Activated T-helper 17 cell treated with anti-CD3 and anti-CD28 coated beads, Interleukin-2, amount 50 U/mL, for 72 hours (primary cell): Measurements from ENCODE around the gene PRKCE. TPM values are rescaled to one million over a fixed set of nuclear protein-coding genes. Genes with fewer than 3 reads are reported as not detected.

ENCODE experiments used
- ATAC-seq: fragments of 150-1000 bp; cut with Tn5 transposase; replicated peaks from 2 replicates; pipeline ENCODE4 v1.10.0; 2021; ENCODE audit warnings: mild to moderate bottlenecking, moderate library complexity
- H3K27ac Mint-ChIP-seq: one replicate; pipeline ENCODE4 v1.8.0; 2022; ENCODE audit warnings: mixed read lengths
- H3K27me3 Mint-ChIP-seq: one replicate; pipeline ENCODE4 v1.8.0; 2022; ENCODE audit warnings: mixed read lengths
- H3K36me3 Mint-ChIP-seq: one replicate; pipeline ENCODE4 v1.8.0; 2022; ENCODE audit warnings: low read depth, mild to moderate bottlenecking, mixed read lengths
- H3K4me1 Mint-ChIP-seq: one replicate; pipeline ENCODE4 v1.8.0; 2022; ENCODE audit warnings: mixed read lengths
- H3K4me3 Mint-ChIP-seq: one replicate; pipeline ENCODE4 v1.8.0; 2022; ENCODE audit warnings: mild to moderate bottlenecking, mixed read lengths
- H3K9me3 Mint-ChIP-seq: one replicate; pipeline ENCODE4 v1.8.0; 2022; ENCODE audit warnings: mixed read lengths
- total RNA-seq, 2 donors: library from RNA; stranded (reverse); gene quantifications; one replicate each; pipeline ENCODE4 v1.2.3, GENCODE V29; 2022

The PRKCE gene
- total RNA-seq, 2 donors from 2014 or later = 15.9 to 16.6 TPM

DNA sequence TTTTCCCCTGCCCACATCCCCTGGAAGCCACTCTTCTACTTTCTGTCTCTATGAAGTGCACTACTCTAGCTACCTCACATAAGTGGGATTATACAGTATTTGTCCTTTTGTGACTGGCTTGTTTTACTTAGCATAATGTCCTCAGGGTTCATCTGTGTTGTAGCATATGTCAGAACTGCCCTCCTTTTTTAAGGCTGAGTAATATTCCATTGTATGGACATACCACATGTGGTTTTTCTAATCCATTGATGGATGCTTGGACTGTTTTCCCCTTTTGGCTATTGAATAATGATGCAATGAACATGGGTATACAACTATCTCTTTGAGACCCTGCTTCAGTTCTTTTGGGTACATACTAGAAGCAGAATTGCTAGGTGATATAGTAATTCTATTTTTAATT, 95.9 kb downstream of the PRKCE start:
- ATAC-seq = no peak
- Mint-ChIP-seq H3K9me3 (peaks cover 5% of the 10 kb centered on the region), H3K4me1 (peaks cover 14% of the 10 kb centered on the region), H3K27ac (no peak overlapping the region), H3K36me3 (no peaks in the 10 kb centered on the region), H3K4me3 (no peak overlapping the region), H3K27me3 (no peaks in the 10 kb centered on the region)

DNA sequence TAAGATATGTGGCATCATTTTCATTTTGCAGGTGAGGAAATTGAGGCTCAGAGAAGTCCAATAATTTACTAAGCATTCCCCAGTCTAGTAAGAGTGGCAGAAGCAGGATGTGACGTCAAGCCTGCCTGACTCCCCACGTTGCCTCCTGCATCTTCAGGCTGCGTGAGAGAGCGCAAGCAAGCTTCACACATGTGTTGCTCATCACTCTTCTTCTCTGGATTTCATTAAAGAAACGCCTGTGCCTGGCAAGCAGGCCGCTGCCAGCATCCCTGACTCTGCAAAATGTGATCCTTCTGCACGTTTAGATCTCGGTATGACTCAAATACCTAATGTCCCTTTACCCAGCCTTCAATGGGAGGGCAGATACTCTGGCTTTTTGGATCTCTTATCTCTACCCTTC, 96.8 kb downstream of the PRKCE start:
- peaks cover 14% of the 10 kb centered on the region for H3K4me1 Mint-ChIP-seq
- ATAC-seq = peak; percentile 44
- H3K9me3 Mint-ChIP-seq = peaks cover 5% of the 10 kb centered on the region
- H3K27me3 Mint-ChIP-seq = no peaks in the 10 kb centered on the region
- no peak overlapping the region for H3K27ac Mint-ChIP-seq
- H3K36me3 Mint-ChIP-seq = no peaks in the 10 kb centered on the region
- H3K4me3 Mint-ChIP-seq = no peak overlapping the region

DNA sequence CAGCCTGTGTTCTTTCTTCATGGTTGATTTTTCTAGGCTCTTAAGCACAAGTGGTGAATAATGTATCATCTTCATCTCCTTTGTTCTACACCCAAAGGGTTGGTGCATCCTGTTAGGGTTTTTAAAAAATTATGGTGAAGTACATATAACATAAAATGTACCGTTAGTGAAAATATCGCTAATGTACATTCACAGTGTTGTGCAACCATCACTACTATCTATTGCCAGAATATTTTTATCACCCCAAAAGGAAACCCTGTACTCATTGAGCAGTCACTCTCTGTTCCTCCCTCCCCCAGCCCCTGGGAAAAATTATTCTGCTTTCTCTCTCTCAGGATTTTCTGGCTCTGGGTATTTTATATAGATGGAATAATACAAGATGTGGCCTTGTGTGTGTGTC, 98.5 kb downstream of the PRKCE start:
- Mint-ChIP-seq H3K4me1 (peaks cover 14% of the 10 kb centered on the region), H3K27me3 (no peaks in the 10 kb centered on the region), H3K4me3 (peak overlapping the region; percentile 29), H3K9me3 (peaks cover 5% of the 10 kb centered on the region), H3K27ac (peak overlapping the region; percentile 87), H3K36me3 (no peaks in the 10 kb centered on the region)
- ATAC-seq = no peak

DNA sequence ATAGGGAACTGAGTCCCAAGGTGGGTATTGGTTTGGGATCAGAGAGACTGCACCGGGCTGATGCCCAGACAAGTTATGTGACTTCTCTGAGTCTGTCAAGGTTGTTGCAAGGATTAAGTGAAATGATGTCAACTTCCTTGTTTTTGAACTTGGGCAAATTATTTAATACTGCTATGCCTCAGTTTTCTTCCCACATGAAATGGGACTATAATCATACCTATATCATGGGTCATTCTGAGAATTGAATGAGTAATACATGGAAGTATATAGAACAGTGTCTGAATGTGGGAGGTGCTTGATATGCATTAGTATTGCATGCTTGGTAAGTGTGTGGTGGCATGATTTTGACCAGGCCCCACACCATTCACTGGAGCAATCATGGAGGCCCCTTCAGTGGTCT, 99.0 kb downstream of the PRKCE start:
- no peaks in the 10 kb centered on the region for H3K27me3 Mint-ChIP-seq
- H3K36me3 Mint-ChIP-seq = no peaks in the 10 kb centered on the region
- H3K4me1 Mint-ChIP-seq = peaks cover 14% of the 10 kb centered on the region
- H3K27ac Mint-ChIP-seq = peak overlapping the region; percentile 87
- H3K9me3 Mint-ChIP-seq = peaks cover 5% of the 10 kb centered on the region
- peak; percentile 91 for ATAC-seq
- H3K4me3 Mint-ChIP-seq = peak overlapping the region; percentile 29

DNA sequence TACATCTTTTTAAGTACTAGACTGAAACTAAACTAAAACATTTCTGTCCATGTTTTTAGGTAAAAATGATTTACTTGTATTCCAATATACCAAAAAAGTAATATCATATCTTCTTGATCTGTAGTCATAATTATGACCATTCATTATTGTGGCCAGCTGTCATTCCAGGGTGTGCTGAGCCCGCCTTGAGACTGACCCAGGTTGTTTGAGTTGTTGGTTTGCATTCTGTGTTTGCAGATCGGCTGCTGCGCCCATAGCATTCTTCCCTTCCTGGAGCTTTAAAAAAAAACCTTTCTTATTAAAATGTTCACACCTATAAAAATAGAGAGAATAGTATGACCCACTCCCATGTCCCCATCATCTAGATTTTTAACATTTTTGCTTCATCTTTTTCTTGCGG, 101.9 kb downstream of the PRKCE start:
- Mint-ChIP-seq H3K27me3 (no peaks in the 10 kb centered on the region), H3K4me1 (peaks cover 19% of the 10 kb centered on the region), H3K4me3 (no peak overlapping the region), H3K27ac (no peak overlapping the region), H3K9me3 (no peaks in the 10 kb centered on the region), H3K36me3 (no peaks in the 10 kb centered on the region)
- ATAC-seq = no peak

DNA sequence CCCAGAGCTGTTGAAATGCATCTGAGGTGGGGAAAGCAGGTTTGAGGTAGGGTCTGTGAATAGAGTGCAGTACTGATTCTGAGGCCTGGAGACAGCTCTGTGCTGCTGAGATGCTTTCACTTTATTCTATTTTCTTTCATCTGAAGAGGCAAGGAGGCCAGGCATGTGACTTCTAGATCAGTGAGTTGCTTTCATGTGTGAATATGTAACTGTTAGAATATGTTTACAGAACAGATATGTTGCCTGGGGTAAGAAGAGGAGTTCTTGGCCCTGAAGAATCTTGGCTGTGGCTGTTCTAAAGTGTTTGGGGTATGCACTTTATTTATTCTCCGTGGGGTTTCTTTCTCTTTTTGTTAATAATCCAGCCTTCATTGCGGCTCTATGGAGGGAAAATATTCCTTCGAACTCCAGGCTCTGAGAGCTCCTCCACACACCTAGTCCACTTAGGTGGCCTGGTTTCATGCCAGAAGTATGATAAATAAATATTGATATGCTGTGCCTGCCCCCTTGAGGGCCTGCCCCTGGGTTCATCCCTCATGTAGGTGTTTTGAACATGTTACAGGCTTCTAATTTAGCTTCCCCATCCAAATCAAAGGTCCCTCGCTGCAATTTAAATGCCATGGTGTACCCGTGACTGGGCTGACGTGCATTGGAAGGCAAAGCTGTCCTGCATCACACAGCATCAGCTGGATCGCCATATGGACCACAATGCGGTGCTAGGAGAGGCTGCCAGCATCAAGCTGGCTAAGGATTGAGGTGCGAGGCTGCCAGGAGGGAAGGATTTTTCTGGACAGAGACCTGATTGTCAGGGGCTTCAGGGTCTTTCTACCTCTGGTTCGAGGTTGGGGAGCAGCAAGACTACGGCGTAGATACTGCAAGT, 102.9 kb downstream of the PRKCE start:
- peaks cover 19% of the 10 kb centered on the region for H3K4me1 Mint-ChIP-seq
- H3K27me3 Mint-ChIP-seq = no peaks in the 10 kb centered on the region
- ATAC-seq = no peak
- H3K9me3 Mint-ChIP-seq = no peaks in the 10 kb centered on the region
- no peak overlapping the region for H3K27ac Mint-ChIP-seq
- no peaks in the 10 kb centered on the region for H3K36me3 Mint-ChIP-seq
- H3K4me3 Mint-ChIP-seq = no peak overlapping the region

DNA sequence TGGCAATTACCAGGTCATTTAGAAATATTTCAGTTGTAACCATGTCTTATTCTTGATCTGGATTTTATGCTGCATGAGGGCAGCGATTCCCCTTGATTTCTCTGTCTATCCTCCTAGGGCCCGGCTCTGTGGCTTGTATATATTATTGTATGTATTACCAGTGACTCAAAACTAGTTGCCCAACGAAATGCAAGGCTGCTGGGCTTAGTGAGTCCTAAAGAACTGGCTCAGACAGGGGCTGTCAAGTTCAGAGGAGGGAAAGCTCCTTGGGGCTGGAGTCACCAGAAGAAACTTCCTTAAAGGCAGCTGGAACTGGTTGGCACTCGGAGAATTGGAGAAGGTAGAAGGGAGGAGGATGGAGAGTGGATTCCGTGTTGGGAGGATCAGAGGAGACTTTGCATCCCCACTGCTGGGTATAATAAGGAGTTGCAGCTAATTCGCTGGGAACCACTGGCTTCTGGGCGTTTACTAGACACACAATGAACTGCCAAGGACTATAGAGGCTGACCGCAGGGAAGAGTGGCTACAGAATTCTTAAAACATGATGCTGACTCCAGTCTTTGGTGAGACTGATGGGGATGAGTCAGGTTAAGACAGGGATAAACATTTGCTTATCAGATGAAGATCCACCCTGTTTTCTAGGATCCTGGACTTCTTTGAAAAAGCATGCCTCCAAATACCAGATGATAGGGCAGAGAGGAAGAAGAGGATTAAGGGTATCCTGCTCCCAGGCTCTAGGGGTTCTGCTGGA, 104.3 kb downstream of the PRKCE start:
- Mint-ChIP-seq H3K27ac (no peak overlapping the region), H3K4me1 (peaks cover 12% of the 10 kb centered on the region), H3K27me3 (no peaks in the 10 kb centered on the region), H3K4me3 (no peak overlapping the region), H3K9me3 (no peaks in the 10 kb centered on the region), H3K36me3 (no peaks in the 10 kb centered on the region)
- ATAC-seq = no peak

DNA sequence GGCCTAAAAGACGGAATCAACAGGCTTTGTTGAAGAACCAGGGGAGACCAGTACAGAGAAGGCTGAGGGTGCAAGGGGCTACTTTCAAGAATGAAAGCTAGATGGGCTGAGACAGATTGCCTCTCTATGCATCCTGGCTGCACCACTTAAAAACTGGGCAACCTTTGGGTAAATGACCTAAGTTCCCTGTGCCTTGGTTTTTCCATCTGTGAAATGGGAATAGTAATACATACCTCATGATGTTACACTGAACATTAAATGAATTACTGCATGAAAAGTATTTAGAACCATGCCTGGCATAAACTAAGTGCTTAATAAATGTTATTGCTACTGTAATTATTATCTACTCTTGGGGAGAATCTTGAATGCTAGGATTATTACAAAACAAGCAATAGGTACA, 106.5 kb downstream of the PRKCE start:
- no peaks in the 10 kb centered on the region for H3K9me3 Mint-ChIP-seq
- no peak for ATAC-seq
- peaks cover 5% of the 10 kb centered on the region for H3K4me1 Mint-ChIP-seq
- no peak overlapping the region for H3K4me3 Mint-ChIP-seq
- no peaks in the 10 kb centered on the region for H3K36me3 Mint-ChIP-seq
- H3K27me3 Mint-ChIP-seq = no peaks in the 10 kb centered on the region
- no peak overlapping the region for H3K27ac Mint-ChIP-seq

DNA sequence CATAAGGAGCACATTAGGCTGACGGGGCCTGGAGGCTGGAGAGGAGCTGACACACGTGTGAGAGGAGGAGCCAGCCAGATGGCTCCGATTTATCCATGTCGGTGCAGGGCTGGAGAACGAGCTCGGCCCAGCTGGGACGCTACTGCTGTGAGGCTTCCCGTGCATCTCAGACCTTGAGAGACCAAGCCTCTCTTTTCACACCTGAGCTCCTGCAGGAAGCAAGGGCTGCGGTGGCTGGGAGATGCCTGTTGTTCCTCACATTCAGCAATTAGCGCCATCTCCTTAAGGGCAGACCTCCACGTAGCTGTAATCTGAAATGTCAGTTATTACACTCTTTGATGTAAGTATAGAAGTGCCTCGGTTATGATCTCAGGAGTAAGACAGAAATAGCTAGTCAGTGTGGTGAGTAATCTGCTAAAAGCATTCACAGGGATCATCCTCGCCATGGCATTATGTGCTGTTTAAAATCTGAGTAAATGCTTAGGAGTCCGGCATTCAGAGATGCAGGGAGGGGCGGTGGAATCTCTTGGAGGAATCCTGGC, 107.9 kb downstream of the PRKCE start:
- Mint-ChIP-seq H3K9me3 (no peaks in the 10 kb centered on the region), H3K27ac (no peak overlapping the region), H3K4me3 (no peak overlapping the region), H3K27me3 (no peaks in the 10 kb centered on the region), H3K4me1 (peaks cover 5% of the 10 kb centered on the region), H3K36me3 (no peaks in the 10 kb centered on the region)
- ATAC-seq = no peak

DNA sequence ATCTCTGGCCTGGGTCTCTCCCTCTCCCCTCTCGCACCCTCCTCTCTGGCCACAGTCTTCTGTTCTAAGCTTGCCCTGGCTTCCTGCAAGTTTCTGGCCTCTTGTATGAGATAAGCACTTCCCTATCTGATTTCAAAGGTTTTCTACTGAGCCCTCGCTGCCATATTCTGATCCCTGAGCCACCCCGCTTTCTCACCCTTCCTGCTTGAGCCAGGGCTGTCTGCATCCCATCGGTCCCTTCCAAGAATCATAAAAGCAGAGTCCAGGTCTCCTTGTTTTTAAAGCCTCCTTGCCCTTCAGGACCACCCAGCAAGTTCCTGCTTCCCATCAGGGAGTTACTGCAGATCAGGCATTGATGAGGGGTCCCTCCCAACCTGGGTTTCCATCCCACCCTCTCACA, 110.2 kb downstream of the PRKCE start:
- H3K4me3 Mint-ChIP-seq = no peak overlapping the region
- no peak overlapping the region for H3K27ac Mint-ChIP-seq
- no peaks in the 10 kb centered on the region for H3K27me3 Mint-ChIP-seq
- ATAC-seq = no peak
- peaks cover 1% of the 10 kb centered on the region for H3K4me1 Mint-ChIP-seq
- H3K9me3 Mint-ChIP-seq = no peaks in the 10 kb centered on the region
- H3K36me3 Mint-ChIP-seq = no peaks in the 10 kb centered on the region

DNA sequence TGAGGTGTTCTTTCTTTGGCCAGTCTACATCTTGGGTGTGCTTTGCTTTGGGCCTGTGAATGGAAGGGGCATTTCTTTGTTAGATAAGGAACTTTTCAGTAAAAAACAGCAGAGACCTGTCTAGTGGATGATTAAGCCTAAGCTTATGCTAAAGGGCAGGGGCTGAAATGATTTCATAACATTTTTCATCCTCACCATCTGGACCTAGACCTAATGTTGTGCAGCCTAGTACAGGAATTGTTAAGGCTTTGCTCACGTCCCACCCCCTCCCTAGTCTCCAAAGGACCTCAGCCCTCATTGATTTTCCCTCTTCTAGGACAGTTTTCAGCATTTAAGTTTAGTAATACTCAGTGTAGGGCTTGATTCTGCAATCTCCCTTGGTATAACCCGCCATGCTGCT, 111.8 kb downstream of the PRKCE start:
- H3K4me3 Mint-ChIP-seq = no peak overlapping the region
- no peaks in the 10 kb centered on the region for H3K27me3 Mint-ChIP-seq
- ATAC-seq = no peak
- H3K27ac Mint-ChIP-seq = no peak overlapping the region
- H3K4me1 Mint-ChIP-seq = no peaks in the 10 kb centered on the region
- H3K36me3 Mint-ChIP-seq = no peaks in the 10 kb centered on the region
- H3K9me3 Mint-ChIP-seq = no peaks in the 10 kb centered on the region

DNA sequence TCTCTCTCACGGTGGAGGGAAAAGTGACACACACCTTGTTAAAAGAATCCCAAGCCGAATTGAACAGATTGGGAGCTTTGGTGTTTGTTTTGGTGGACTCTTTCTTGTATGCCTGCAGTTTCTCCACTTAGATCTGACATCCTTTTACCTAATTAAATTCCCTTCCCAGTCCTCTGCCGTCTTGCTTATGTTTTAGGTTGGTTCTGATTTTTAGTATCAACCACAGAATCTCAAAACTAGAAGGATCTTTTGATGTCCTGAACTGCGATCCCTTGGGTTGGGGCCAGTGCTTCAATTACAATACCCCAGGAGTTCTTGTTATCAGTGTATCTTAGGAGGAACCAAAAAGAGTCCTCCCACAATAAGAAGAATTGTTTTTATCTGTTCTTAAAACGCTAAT, 112.3 kb downstream of the PRKCE start:
- ATAC-seq = no peak
- Mint-ChIP-seq H3K4me3 (no peak overlapping the region), H3K36me3 (no peaks in the 10 kb centered on the region), H3K9me3 (no peaks in the 10 kb centered on the region), H3K27me3 (no peaks in the 10 kb centered on the region), H3K27ac (no peak overlapping the region), H3K4me1 (no peaks in the 10 kb centered on the region)

DNA sequence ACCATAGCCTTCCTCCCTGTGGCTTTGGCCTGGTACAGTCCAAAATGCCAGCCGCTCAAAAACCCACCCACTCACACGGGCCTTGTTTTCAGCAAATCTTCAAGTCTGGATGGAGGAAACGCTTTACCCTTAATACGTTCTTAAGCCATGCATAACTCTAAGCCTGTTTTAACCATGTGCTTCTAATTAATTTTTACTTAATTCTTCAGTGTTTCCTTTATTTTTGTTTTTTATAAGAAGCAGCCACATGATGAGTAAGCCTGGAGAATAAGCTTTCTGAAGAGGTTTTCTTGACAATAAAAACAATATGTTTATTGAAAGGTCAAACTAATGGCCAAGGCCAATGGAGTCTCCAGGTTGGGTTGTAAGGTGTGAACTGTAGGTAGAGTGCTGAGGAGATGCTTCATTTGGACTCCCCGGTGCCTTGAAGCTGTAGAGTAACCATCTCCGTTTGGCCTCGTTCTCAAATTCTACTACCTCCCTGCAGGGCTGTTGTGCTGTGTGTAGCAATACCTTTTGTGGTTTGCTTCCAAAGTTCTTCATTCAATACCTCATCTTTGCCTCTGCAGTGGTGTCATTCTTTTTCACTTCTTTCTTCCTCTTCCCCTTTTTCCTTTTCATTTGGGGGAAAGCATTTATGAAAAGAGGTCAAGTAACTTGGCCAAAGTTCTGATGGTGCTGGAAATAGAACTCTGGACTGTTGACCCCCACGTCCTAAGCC, 113.7 kb downstream of the PRKCE start:
- no peak for ATAC-seq
- H3K27me3 Mint-ChIP-seq = no peaks in the 10 kb centered on the region
- H3K4me3 Mint-ChIP-seq = no peak overlapping the region
- no peaks in the 10 kb centered on the region for H3K9me3 Mint-ChIP-seq
- H3K27ac Mint-ChIP-seq = no peak overlapping the region
- no peaks in the 10 kb centered on the region for H3K36me3 Mint-ChIP-seq
- H3K4me1 Mint-ChIP-seq = no peaks in the 10 kb centered on the region

DNA sequence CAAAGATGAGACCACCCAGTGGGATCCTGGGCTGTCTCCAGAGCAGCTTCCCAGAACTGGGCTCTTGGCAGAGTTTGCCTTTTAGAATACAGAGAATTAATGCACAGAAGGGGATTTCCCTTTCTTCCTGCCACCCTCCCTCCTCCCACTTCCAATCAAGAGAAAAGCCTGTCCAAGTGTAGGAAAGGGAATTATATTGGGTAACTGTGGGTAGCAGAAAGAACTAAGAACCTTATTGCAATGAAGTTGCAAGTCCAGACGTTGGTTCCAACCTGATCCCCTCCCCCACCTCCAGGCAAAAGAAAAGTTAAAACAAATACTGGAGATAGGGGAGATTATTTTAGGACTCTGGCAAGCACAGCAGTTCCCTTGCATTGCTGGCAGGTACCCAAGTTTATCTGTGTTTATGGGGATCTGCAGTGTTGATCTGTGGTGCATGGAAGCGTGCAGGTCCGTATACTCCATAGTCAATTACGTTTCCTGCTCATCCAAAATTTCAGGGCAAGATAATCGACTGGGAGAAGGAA, 114.3 kb downstream of the PRKCE start:
- Mint-ChIP-seq H3K36me3 (no peaks in the 10 kb centered on the region), H3K4me1 (no peaks in the 10 kb centered on the region), H3K27ac (no peak overlapping the region), H3K27me3 (no peaks in the 10 kb centered on the region), H3K4me3 (no peak overlapping the region), H3K9me3 (no peaks in the 10 kb centered on the region)
- ATAC-seq = no peak
